Hepatocyte (in vitro differentiated cells): ENCODE measurements around the gene LPP.

Experiments
- EZH2 ChIP-seq: fragments of 200-600 bp; sonication (generic); IDR thresholded peaks from 2 replicates; pipeline ENCODE4 v1.6.1; 2016; ENCODE audit warnings: antibody characterized with exemption, mild to moderate bottlenecking, borderline replicate concordance
- TF ChIP-seq, protein P1 (sequence below): fragments of 200-600 bp; sonication (generic); IDR thresholded peaks from 2 replicates; pipeline ENCODE4 v1.5.1; 2016; ENCODE audit warnings: antibody characterized with exemption, mild to moderate bottlenecking; ENCODE audit not compliant: poor library complexity

DNA sequence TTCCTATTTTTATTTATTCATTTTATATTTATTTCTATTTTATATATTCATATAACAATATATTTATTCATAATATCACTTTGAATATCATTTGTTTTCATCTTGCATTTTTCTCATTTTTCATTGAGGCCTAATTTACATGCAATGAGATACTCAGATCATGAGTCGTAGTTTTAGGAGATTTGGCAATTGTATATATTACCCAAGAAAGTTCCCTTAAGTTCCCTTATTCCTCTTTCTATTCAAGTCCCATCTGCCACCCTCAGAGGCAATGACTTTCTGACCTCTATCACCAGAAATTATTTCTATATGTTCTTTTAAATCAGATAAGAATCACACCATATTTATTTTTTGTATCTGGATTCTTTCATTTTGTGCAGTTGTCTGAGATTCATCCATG is 688.7 kb downstream of the LPP start:
- no peak for TF ChIP-seq EZH2
- TF ChIP-seq, protein P1, sequence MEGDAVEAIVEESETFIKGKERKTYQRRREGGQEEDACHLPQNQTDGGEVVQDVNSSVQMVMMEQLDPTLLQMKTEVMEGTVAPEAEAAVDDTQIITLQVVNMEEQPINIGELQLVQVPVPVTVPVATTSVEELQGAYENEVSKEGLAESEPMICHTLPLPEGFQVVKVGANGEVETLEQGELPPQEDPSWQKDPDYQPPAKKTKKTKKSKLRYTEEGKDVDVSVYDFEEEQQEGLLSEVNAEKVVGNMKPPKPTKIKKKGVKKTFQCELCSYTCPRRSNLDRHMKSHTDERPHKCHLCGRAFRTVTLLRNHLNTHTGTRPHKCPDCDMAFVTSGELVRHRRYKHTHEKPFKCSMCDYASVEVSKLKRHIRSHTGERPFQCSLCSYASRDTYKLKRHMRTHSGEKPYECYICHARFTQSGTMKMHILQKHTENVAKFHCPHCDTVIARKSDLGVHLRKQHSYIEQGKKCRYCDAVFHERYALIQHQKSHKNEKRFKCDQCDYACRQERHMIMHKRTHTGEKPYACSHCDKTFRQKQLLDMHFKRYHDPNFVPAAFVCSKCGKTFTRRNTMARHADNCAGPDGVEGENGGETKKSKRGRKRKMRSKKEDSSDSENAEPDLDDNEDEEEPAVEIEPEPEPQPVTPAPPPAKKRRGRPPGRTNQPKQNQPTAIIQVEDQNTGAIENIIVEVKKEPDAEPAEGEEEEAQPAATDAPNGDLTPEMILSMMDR = no peak
